Trophoblast cell (in vitro differentiated cells and primary cell): ENCODE measurements around the gene IFNLR1.

ENCODE experiments used
- DNase-seq, 2 donors: peaks; one replicate each; pipeline ENCODE4 v3.0.0-alpha.2; 2016
- H2AFZ ChIP-seq: 2 replicates; pipeline ENCODE4 v1.6.1; 2013; ENCODE audit warnings: low read length, moderate library complexity, mild to moderate bottlenecking; ENCODE audit not compliant: insufficient read depth, poor library complexity
- H2AK5ac ChIP-seq: 2 replicates; pipeline ENCODE4 v1.6.1; 2013; ENCODE audit warnings: mild to moderate bottlenecking, low read length
- H2BK120ac ChIP-seq: 2 replicates; pipeline ENCODE4 v1.6.1; 2013; ENCODE audit warnings: low read length, mild to moderate bottlenecking, moderate library complexity; ENCODE audit not compliant: insufficient read depth, poor library complexity
- H2BK12ac ChIP-seq: 2 replicates; pipeline ENCODE4 v1.6.1; 2013; ENCODE audit warnings: mild to moderate bottlenecking, low read length, moderate library complexity
- H2BK5ac ChIP-seq: 2 replicates; pipeline ENCODE4 v1.6.1; 2013; ENCODE audit warnings: low read length, low read depth, moderate library complexity, mild to moderate bottlenecking; ENCODE audit not compliant: poor library complexity
- H3K14ac ChIP-seq: 2 replicates; pipeline ENCODE4 v1.6.1; 2013; ENCODE audit warnings: mild to moderate bottlenecking, low read length
- H3K18ac ChIP-seq: 2 replicates; pipeline ENCODE4 v1.6.1; 2013; ENCODE audit warnings: mild to moderate bottlenecking, low read length
- H3K23ac ChIP-seq: 2 replicates; pipeline ENCODE4 v1.6.1; 2013; ENCODE audit warnings: low read length
- H3K27ac ChIP-seq: 2 replicates; pipeline ENCODE4 v1.5.1; 2013; ENCODE audit warnings: low read depth, mild to moderate bottlenecking, inconsistent platforms, low read length, moderate library complexity
- H3K27me3 ChIP-seq: 2 replicates; pipeline ENCODE4 v1.6.1; 2013; ENCODE audit warnings: inconsistent platforms, mild to moderate bottlenecking, low read length, moderate library complexity; ENCODE audit not compliant: insufficient read depth
- H3K36me3 ChIP-seq, 2 experiments: 1 replicate in 1 of 2; 2 replicates in 1 of 2; pipeline ENCODE4 v1.6.1; 2013; ENCODE audit warnings: low read length in 2 of 2, mild to moderate bottlenecking in 2 of 2, moderate library complexity in 1 of 2; ENCODE audit not compliant: insufficient read depth in 2 of 2, control insufficient read depth in 1 of 2
- H3K4ac ChIP-seq: 2 replicates; pipeline ENCODE4 v1.6.1; 2013; ENCODE audit warnings: low read depth, mild to moderate bottlenecking, low read length, moderate library complexity
- H3K4me1 ChIP-seq, 2 experiments: 1 replicate in 1 of 2; 2 replicates in 1 of 2; pipeline ENCODE4 v1.6.1; 2013; ENCODE audit warnings: low read length in 2 of 2, mild to moderate bottlenecking in 2 of 2, moderate library complexity in 1 of 2; ENCODE audit not compliant: insufficient read depth in 2 of 2, control insufficient read depth in 1 of 2
- H3K4me2 ChIP-seq: 2 replicates; pipeline ENCODE4 v1.6.1; 2013; ENCODE audit warnings: inconsistent platforms, mild to moderate bottlenecking, low read length, moderate library complexity
- H3K4me3 ChIP-seq: 2 replicates; pipeline ENCODE4 v1.5.1; 2013; ENCODE audit warnings: mild to moderate bottlenecking, low read depth, low read length, inconsistent platforms
- H3K79me1 ChIP-seq: one replicate; pipeline ENCODE4 v1.6.1; 2013; ENCODE audit warnings: low read length
- H3K79me2 ChIP-seq: 2 replicates; pipeline ENCODE4 v1.6.1; 2013; ENCODE audit warnings: low read length, mild to moderate bottlenecking; ENCODE audit not compliant: control insufficient read depth, insufficient read depth, poor library complexity
- H3K9ac ChIP-seq: 2 replicates; pipeline ENCODE4 v1.6.1; 2013; ENCODE audit warnings: mild to moderate bottlenecking, low read length
- H3K9me3 ChIP-seq: 2 replicates; pipeline ENCODE4 v1.6.1; 2013; ENCODE audit warnings: low read depth, mild to moderate bottlenecking, control low read depth, inconsistent platforms, low read length; ENCODE audit not compliant: insufficient read depth
- H4K12ac ChIP-seq: 2 replicates; pipeline ENCODE4 v1.6.1; 2013; ENCODE audit warnings: low read depth, mild to moderate bottlenecking, low read length, moderate library complexity
- H4K8ac ChIP-seq: 2 replicates; pipeline ENCODE4 v1.6.1; 2013; ENCODE audit warnings: low read depth, mild to moderate bottlenecking, low read length, moderate library complexity
- H4K91ac ChIP-seq: one replicate; pipeline ENCODE4 v1.6.1; 2013; ENCODE audit warnings: low read depth, mild to moderate bottlenecking, low read length, moderate library complexity
- WGBS: extraction: QIAGEN DNeasy Blood & Tissue Kit; methylation state at CpG from one replicate; pipeline ENCODE4 v1.1.7; 2013; ENCODE audit warnings: missing lambda C conversion rate; ENCODE audit not compliant: insufficient read length, insufficient coverage; ENCODE audit errors: extremely low coverage; 5-methylcytosine and 5-hydroxymethylcytosine counted together

IFNLR1 gene

DNA sequence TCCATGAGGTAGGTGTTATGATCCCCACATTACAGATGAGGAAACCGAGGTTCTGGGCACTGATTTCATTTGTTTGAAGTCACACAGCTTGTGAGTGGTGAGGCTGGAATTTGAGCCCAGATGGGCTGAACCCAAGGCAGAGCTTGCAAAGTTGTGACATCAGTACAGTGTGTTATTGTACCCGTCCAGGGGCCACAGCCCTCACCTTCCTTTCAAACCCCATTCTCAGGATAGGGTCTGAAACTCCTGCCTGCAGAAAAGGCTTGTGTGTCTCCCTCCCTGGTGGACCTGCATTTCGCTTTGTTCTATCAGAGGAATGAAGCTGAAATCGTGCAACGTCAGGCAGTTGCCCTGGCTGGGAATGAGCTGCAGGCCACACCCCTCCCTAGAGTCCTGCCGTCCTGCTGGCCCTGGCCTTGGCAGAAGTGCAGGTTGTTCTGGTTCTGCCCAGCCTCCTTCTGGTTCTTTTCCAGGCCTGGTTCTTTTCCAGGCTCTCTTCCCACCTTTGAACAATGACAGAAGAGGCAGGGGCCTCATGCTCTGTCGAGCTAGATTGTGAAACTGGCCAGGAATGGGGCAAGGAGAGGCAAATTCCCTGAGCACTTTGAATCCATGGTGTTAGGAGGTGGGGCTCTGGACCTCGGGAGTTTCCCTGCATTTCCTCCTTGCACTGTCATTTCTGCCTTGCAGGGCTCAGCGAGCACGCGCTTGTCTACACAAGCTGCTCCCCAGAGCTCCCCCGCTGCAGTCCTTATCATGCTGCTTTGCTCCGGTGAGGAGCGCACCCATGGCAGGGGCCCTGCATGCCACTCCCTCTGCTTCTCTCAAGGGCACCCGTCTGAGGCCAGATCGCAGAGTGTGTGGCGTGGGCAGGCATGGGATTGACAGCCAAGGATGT is 67.0 kb downstream of the IFNLR1 start:
- Histone ChIP-seq H2BK12ac (no peak overlapping the region), H2AFZ (peak overlapping the region; percentile 21), H3K4me2 (peak overlapping the region; percentile 5), H3K79me2 (peaks cover 2% of the 10 kb centered on the region), H2AK5ac (no peak overlapping the region), H4K91ac (peak overlapping the region; percentile 75), H2BK5ac (peak overlapping the region; percentile 43), H2BK120ac (peak overlapping the region; percentile 3), H3K27ac (peak overlapping the region; percentile 46), H3K79me1 (peaks cover 10% of the 10 kb centered on the region), H3K27me3 (no peaks in the 10 kb centered on the region), H3K23ac (no peak overlapping the region), H3K18ac (no peak overlapping the region), H4K8ac (peak overlapping the region; percentile 13), H3K4me1 (peaks cover 28 to 40% of the 10 kb centered on the region in 2 experiments), H3K9ac (no peak overlapping the region), H3K14ac (peak overlapping the region; percentile 49), H3K9me3 (no peaks in the 10 kb centered on the region), H3K36me3 (no peaks in the 10 kb centered on the region), H3K4ac (no peak overlapping the region), H3K4me3 (no peak overlapping the region), H4K12ac (no peak overlapping the region)
- no CpG with 5 or more reads among the region's 17 CpGs for WGBS
- DNase-seq: peak; percentile 10 to 37

DNA sequence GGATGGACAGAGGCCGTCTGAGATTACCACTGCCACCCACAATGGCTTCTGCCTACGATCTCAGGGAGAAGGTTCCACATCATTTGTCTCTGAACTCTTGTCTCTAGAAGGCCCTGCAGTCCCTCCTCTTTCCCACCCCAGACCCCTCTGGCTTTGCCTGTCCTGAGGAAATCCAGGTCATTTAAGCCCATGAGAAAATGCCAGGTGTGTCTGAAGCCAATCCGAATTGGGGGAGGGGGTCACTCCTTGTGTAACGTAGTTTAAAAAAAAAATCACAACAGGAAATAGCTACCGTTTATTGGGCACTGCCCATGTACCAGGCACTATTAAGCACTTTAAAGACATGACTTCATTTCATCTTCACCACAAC is 67.6 kb downstream of the IFNLR1 start:
- peak overlapping the region; percentile 46 for H3K27ac ChIP-seq
- peak overlapping the region; percentile 33 for H2AK5ac ChIP-seq
- H2BK12ac ChIP-seq: peak overlapping the region; percentile 55
- no peak overlapping the region for H3K9ac ChIP-seq
- H3K9me3 ChIP-seq: no peaks in the 10 kb centered on the region
- H2AFZ ChIP-seq: no peak overlapping the region
- no peak overlapping the region for H3K4me2 ChIP-seq
- H2BK5ac ChIP-seq: no peak overlapping the region
- peaks cover 28 to 40% of the 10 kb centered on the region in 2 experiments for H3K4me1 ChIP-seq
- H4K12ac ChIP-seq: no peak overlapping the region
- H3K4me3 ChIP-seq: no peak overlapping the region
- H4K8ac ChIP-seq: no peak overlapping the region
- no peak for DNase-seq
- H3K18ac ChIP-seq: peak overlapping the region; percentile 12
- H3K79me1 ChIP-seq: peaks cover 10% of the 10 kb centered on the region
- no peak overlapping the region for H3K23ac ChIP-seq
- H3K79me2 ChIP-seq: peaks cover 2% of the 10 kb centered on the region
- no peak overlapping the region for H2BK120ac ChIP-seq
- no CpG with 5 or more reads among the region's 5 CpGs for WGBS
- H3K36me3 ChIP-seq: no peaks in the 10 kb centered on the region
- peak overlapping the region; percentile 12 for H3K14ac ChIP-seq
- no peak overlapping the region for H3K4ac ChIP-seq
- H4K91ac ChIP-seq: peak overlapping the region; percentile 75
- no peaks in the 10 kb centered on the region for H3K27me3 ChIP-seq

DNA sequence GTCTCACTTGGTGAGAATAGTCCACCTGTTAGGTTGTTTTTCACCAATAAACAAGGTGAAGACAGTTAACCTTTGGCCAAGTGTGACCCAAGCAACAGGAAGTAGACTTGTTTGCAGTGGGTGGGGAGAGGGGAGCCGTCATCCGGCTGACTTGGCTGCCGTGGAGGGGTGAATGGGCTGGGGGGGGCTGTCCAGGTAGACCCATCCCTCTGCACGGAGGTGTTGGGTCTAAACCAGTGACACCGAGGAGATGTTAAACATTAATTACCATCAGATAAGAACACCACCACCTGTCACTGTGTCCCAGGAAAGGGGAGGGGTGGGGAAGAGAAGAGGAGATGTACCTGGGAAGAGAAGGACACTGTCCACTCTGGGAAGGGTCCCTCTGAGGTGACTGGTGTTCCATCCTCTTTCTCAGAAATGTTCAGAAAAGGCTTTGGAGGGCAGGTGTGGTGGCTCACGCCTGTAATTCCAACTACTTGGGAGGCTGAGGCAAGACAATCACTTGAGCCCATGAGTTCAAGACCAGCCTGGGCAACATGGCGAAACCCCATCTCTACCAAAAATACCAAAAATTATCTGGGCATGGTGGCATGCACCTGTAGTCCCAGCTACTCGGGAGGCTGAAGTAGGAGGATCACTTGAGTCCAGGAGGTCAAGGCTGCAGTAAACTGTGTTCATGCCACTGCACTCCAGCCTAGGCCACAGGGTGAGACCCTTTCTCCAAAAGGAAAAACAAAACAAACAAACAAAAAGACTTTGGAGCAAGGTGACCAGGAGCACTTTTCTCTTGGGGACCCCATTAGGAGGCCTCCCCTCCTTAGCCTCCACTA is 68.5 kb downstream of the IFNLR1 start:
- no peak overlapping the region for H3K18ac ChIP-seq
- no peak overlapping the region for H3K4me3 ChIP-seq
- WGBS: no CpG with 5 or more reads among the region's 8 CpGs
- no peak overlapping the region for H3K4me2 ChIP-seq
- no peak overlapping the region for H3K14ac ChIP-seq
- H2AK5ac ChIP-seq: no peak overlapping the region
- H4K8ac ChIP-seq: no peak overlapping the region
- H3K79me1 ChIP-seq: peaks cover 10% of the 10 kb centered on the region
- no peak overlapping the region for H3K23ac ChIP-seq
- H3K9ac ChIP-seq: no peak overlapping the region
- H3K9me3 ChIP-seq: no peaks in the 10 kb centered on the region
- peaks cover 2% of the 10 kb centered on the region for H3K79me2 ChIP-seq
- H2BK120ac ChIP-seq: peak overlapping the region; percentile 8
- no peak overlapping the region for H2BK5ac ChIP-seq
- peak overlapping the region; percentile 42 for H2BK12ac ChIP-seq
- no peaks in the 10 kb centered on the region for H3K27me3 ChIP-seq
- H3K4ac ChIP-seq: no peak overlapping the region
- H3K27ac ChIP-seq: no peak overlapping the region
- no peak overlapping the region for H4K12ac ChIP-seq
- peak overlapping the region; percentile 75 for H4K91ac ChIP-seq
- no peak overlapping the region for H2AFZ ChIP-seq
- DNase-seq: no peak
- peaks cover 28 to 40% of the 10 kb centered on the region in 2 experiments for H3K4me1 ChIP-seq
- H3K36me3 ChIP-seq: no peaks in the 10 kb centered on the region

DNA sequence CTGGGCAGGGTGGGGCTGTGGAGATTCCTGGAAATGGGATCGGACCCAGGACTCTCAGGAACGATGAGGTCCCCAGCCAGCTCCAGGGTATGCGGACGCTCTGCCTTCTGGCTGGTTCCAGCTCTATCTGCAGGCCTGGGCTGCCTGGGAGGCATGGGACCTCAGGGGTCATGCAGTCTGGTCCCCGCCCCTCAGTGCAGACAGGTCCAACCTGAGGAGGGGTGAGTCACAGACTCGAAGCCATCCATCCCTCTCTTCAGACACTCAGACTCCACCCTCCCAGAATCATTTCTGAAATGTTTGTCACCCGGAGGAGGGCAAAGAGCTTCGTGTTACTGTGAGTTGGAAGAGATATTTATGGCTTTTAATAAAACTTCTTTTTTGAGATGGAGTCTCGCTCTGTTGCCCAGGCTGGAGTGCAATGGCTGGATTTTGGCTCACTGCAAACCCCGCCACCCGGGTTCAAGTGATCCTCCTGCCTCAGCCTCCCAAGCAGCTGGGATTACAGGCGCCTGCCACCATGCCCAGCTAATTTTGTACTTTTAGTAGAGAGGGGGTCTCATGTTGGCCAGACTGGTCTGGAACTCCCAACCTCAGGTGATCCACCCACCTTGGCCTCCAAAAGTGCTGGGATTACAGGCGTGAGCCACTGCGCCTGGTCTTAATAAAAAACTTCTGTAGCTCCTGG is 69.2 kb downstream of the IFNLR1 start:
- H4K91ac ChIP-seq: no peak overlapping the region
- H2BK120ac ChIP-seq: no peak overlapping the region
- H4K12ac ChIP-seq: no peak overlapping the region
- no CpG with 5 or more reads among the region's 14 CpGs for WGBS
- H2AFZ ChIP-seq: no peak overlapping the region
- H3K79me1 ChIP-seq: peaks cover 10% of the 10 kb centered on the region
- peak overlapping the region; percentile 13 for H3K27ac ChIP-seq
- H3K9me3 ChIP-seq: no peaks in the 10 kb centered on the region
- H3K23ac ChIP-seq: no peak overlapping the region
- H3K4me3 ChIP-seq: no peak overlapping the region
- H3K4ac ChIP-seq: no peak overlapping the region
- H2AK5ac ChIP-seq: no peak overlapping the region
- DNase-seq: peak; percentile 70 to 77
- peaks cover 2% of the 10 kb centered on the region for H3K79me2 ChIP-seq
- no peak overlapping the region for H3K4me2 ChIP-seq
- H2BK12ac ChIP-seq: no peak overlapping the region
- H3K18ac ChIP-seq: no peak overlapping the region
- H3K14ac ChIP-seq: no peak overlapping the region
- H2BK5ac ChIP-seq: no peak overlapping the region
- H4K8ac ChIP-seq: no peak overlapping the region
- no peaks in the 10 kb centered on the region for H3K27me3 ChIP-seq
- H3K9ac ChIP-seq: no peak overlapping the region
- peaks cover 28 to 40% of the 10 kb centered on the region in 2 experiments for H3K4me1 ChIP-seq
- no peaks in the 10 kb centered on the region for H3K36me3 ChIP-seq
